ENCODE measurements around the gene EP400. TPM values are rescaled to one million over a fixed set of nuclear protein-coding genes. Genes with fewer than 3 reads are reported as not detected.

The EP400 gene
- polyA plus RNA-seq, 12 donors = 18.0 to 45.3 (median 21.8) TPM; not detected in 1

GRCh38 chr12:131927110-131928079 is 22.3 kb upstream of the EP400 start:
- no peak for DNase-seq

GRCh38 chr12:131928080-131928710 is 21.5 kb upstream of the EP400 start:
- no peak for DNase-seq

GRCh38 chr12:131928711-131929580 is 20.8 kb upstream of the EP400 start, which contains the start of gene PUS1:
Gene PUS1 (plus strand): TSS chr12:131929276. CDS start chr12:131929723, 447 bp downstream.
- DNase-seq = peak; percentile 94

GRCh38 chr12:131929581-131930456 is 19.9 kb upstream of the EP400 start:
- DNase-seq = no peak

- no peak for DNase-seq
These were observed 19.2 kb upstream of the EP400 start for GRCh38 chr12:131930510-131930909.

GRCh38 chr12:131933387-131933786 is 16.4 kb upstream of the EP400 start:
- no peak for DNase-seq

GRCh38 chr12:131934535-131934934 is 15.2 kb upstream of the EP400 start:
- no peak for DNase-seq

- no peak for DNase-seq
These were observed 11.7 kb upstream of the EP400 start for GRCh38 chr12:131938082-131938481.

GRCh38 chr12:131939007-131939406 is 10.7 kb upstream of the EP400 start:
- DNase-seq = no peak

GRCh38 chr12:131940141-131940547 is 9.6 kb upstream of the EP400 start:
- DNase-seq = no peak

- no peak for DNase-seq
These were observed 8.4 kb upstream of the EP400 start for GRCh38 chr12:131941116-131941986.

GRCh38 chr12:131941987-131942341 is 7.8 kb upstream of the EP400 start:
- DNase-seq = no peak

GRCh38 chr12:131942671-131943070 is 7.1 kb upstream of the EP400 start:
- DNase-seq = no peak

- no peak for DNase-seq
These were observed 6.4 kb upstream of the EP400 start for GRCh38 chr12:131943389-131943788.

- no peak for DNase-seq
These were observed 5.9 kb upstream of the EP400 start for GRCh38 chr12:131943876-131944275.

- no peak for DNase-seq
These were observed 5.0 kb upstream of the EP400 start for GRCh38 chr12:131944601-131945251.

- DNase-seq = no peak
These were observed 3.0 kb upstream of the EP400 start for GRCh38 chr12:131946757-131947156.

- no peak for DNase-seq
These were observed 2.2 kb upstream of the EP400 start for GRCh38 chr12:131947482-131948027.

- DNase-seq = no peak
These were observed 1.5 kb upstream of the EP400 start for GRCh38 chr12:131948166-131948712.
